Stimulated activated CD8-positive, alpha-beta memory T cell treated with anti-CD3 and anti-CD28 coated beads, Interleukin-12 subunit alpha, Interleukin-12 subunit beta, amount 100 ng/mL, for 24 hours (primary cell): ENCODE data around the gene KNSTRN.

Experiments
- DNase-seq: peaks from one replicate; pipeline ENCODE4 v3.0.0-alpha.2; 2020; ENCODE audit errors: extremely low read depth

Gene KNSTRN

DNA sequence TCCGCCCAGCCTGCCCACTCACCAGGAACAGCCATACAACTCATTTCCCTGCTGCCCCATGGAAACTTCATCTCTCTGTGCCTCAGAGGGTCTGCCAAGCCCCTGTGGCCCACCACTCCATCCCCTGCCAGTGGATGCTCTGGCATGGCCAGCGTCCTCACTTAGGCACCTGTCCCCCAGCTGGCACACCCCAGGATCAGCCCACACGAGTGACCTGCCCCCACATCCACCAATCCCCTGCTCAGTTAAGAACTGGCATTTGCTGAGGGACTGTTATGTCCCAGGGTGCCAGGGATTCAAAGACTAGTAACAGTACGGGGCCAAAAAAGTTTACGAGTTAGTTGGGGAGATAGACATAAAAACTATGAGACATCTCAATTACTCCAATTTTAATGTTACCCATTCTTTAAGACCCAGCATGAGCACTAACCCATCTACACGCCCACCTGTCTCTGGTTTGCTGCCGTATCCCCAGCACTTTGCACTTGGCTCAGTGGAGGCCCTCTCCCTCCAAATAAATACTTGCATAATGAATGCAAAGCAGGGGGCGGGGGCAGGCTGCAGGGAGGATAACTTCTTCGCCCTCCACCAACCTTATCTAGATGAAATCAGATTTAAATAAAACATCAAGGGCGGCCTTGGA lies 46.7 kb downstream of the KNSTRN start:
- no peak for DNase-seq

DNA sequence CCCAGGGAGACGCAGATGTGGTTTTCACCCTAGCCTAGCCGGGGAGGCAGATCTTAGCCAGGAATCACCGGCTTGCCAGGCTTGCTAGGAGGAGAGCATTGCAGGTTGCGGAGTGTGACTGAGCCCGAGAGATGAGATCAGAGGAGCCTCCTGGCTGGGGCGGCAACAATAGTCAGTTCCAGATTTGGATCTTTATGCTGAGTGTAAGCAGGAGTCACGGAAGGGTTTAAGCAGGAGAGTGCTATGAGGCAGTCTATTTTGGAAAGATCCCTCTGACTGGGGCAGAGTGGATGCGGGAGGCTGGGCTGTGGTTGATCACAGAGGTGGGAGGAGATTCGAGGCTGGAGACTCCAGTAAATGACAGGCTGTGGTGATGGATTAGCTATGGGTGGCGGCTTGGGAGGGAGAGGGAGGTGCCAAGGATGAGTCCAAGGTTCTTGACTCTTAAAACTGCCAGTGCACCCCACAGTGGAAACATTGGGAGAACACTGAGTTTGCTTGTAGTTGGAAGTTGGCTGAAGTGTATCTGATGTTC lies 47.8 kb downstream of the KNSTRN start:
- DNase-seq = no peak

DNA sequence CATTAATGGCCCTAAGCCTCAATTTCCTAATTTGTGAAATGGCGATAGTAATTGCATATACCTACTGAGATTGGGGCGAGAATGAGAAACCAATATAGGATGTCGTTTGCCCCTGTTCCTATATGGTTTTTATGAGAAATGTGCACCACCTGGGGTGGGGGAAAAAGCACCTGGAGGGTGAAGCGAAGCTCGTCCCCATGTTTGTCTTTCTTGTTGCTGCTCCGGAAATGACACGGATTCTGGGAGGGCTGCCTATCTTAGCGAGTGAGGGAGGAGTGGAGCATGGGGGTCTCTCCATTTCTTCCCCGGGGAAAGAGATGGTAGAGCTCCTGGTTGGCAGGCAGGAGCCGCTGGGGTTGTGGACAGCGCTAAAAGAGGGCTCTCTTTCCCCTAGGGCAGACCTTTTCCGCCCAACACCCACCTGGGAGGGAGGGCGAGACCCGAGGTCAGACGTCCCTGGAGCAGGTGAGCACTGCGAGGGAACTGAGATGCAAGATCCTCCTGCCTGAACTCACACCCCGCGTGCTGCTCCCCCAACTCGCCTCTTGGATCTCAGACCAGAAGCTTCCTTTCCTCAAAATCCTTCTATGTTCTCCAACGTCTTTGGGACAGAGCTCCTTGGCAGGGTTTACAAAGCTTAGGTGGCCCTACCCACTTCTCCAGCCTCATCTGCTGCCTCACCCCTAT lies 52.6 kb downstream of the KNSTRN start:
- DNase-seq = no peak

DNA sequence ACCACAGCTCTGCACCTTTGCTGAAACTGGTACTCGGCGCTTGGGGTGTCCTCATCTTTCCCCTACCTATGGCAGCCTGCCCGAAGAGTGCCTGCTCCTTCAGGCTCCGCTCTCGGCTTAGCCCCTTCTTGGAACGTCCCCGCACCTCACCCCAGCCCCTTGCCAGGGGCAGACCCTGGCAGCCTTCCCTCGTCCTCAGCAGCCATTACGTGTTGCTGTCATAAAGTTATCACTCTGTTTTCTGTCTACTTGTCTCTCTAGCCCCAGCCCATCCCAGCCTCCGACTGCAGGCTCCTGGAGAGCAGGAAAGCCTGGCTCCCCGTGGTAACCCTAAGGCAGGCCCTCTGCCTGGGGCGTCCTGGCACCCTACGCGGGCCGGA lies 53.2 kb downstream of the KNSTRN start:
- no peak for DNase-seq

DNA sequence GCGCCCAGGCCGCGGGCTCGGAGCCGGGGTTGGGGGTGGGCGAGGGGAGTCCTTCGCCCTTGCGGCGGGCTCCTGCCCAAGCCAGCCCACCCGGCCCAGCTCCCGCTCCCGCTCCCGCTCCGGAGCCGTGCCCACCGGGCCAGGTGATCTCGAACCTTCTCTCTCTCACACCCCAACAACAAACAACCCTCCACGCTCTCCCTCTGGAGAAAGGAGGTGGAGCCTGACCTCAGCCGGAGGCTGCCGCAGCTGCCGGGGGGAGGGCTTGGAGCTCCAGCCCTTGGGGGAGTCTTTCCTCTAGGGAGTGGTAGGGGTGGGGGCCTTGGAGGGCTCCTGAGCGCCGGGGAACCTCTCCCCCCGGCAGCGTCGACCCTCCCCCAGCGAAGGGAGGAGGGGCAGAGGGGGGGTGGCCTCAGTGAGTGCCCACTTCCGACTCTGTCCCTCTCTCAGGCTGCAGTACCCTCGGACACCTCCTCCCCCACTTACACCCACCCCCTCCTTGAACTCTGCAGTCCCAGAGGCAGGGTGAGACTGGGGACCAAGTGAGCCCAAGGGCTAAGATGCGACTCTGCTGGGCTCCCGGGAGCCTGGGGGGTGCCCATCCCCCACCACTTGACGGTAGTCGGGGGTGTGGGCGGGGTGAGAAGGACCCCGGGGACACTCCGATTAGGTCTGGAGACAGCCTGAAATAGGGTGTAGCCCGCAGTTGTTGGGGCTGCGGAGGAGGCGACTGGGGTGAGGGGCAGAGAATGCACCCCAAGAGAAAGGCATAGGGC lies 53.8 kb downstream of the KNSTRN start:
- no peak for DNase-seq

DNA sequence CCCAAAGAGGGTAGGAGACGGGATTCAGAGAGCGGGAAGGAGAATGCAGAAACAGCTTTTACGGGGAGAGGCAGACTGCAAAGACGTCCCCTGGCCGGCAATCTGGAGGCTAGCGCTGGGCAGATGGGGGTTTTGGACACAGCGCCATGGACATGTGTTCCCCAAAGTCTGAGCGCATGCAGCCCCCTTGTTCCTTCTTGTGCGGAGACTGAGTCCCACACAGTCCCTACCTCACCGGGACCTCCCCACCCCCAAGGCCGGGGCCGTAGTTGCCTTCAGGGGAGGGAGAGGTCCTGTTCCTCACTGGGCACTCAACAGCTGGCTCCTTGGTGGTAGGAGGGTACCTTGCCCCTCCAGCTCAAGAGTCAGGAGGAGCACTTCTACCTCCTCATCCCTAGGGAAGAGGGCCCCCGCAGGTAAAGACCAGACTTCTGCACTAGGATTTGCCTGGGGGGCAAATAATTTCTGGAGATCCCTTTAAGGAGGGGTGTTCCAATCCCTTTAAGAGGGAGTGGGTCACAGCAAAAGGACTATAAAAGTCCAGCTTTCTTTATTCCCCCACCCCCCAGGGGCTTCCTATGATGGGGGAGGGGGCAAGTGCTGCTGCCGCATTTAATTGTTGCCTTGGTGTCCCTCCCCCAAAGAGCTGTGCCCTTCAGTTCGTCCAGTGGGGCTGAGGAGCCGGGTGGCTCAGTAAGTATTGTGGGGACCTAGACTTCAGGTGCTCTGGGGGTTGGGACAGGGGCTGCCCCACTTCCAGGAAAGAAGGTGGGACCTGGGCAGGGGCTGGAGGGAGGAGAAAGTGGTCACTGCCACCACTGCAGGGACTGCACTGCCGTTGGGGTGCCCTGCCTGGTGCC lies 54.6 kb downstream of the KNSTRN start:
- no peak for DNase-seq

DNA sequence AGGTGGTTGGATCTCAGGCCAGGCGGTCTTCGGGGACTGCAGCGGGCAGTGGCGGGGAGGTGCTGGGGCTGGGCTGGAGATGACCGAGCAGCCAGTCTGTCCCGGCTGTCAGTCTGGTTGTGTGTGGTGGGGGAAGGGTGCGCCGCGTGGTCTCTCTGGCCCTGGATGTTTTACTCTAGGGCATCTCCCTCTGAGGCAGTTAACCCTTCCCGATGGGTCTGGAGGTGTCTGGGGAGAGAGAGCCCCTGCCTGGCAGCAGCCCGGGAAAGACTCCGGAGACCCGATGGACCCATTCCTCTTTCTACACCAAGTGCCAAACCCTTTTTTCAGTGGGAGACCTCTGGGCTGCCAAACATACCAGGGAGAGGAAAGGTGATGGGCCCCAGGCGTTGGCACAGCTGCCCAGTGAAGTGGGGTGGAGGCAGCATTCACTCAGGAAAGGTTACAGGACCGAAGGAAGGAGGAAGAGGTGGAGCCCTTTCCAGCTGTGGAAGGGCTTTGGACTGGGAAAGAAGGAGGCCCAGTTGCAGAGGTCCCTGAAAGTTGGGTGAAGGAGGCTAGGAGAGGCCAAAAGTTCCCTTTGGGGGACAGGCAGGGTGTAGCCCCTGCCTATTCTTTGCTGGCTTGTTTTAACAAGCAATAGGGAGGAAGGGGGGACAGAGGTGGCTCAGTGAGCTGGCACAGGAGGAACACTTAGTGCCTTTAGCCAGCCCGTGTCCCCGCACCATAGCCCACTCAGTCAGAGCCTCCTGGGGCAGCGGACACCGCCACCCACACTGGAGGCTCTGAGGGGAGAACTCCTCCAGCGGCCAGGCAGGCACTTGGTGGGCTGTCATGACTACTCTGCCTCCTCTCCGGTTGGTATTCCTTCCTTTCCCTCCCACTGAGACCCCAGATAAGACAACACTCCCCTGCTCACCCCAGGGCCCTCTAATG lies 55.5 kb downstream of the KNSTRN start:
- no peak for DNase-seq

DNA sequence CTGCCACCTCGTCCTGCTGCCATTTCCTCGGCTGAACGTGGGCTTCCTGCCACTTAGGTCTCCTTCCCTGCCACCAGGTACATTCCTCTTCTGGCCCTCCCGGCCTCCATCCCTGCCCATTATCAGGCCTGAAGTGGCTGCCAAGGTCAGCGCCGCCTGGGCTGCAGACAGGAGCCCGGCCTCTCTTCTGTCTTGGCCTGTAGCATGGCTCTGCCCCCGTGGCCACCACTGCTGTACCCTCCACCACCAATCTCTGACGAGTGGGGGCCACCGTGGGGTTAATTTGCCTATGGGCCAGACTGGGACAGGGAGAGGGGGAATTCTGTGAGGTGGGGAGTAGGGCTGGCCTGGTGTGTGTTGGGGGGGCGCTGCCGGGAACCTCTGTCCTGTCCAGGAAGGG lies 56.2 kb downstream of the KNSTRN start:
- DNase-seq = no peak

DNA sequence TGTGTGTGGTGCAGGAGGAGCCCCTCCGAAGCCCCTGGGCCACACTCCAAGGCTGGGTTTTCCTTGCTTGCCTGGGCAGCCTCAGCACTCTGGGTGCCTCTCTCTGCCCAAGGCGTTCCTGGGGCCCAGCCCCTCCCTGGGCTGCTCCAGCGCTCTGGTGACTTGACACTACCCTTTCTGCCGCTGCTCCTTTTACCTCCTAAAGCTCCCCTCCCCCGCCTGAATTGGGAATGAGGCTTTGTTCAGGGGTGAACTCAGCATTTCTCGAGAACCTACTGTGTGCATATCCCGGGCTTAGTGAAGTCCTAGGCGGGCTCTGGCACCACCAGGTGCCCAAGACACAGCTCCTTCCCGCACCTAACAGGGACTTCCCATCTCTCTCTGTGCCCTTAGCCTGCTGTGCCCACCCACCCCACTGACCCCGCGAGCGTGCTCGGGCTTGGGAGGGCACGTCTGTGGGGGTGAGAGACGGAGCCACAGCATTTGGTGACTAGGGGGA lies 57.0 kb downstream of the KNSTRN start:
- no peak for DNase-seq

DNA sequence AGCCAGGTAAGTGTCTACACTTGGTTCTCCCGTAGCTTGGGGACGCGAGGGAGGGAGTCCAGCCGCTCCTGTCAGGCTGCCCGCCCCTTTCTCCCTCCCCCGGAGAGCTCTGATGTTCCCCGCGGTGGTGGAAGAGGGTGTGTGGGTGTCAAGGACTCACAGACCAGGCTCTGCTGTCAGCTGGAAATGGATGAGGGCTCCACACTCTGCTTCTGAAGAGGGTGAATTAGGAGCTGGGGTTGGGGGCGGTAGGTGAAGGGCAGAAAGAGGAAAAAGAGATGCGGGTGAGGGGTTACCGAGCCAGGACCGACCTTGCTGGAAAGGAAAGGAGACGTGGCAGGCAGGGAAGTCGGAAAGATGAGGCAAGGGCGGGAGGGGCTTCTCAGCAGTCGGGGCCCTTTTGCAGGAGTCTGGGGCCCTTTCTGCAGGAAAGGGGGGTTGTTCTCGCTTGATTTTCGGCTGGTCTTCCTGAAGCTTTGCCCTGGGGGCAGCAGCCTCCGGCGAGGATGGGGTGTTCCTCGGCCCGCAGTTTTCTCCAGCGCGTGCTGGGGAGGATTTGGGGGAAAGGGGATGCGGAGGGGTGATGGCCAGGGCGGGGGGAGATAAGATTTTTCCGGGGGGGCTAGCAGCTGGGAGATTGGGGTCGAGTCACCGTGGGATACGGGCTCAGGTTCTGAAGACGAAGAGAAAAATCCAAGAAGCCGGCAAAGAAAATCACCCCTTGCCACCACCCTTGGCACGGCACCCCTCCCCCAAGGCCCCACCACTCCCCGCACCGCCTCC lies 57.6 kb downstream of the KNSTRN start:
- no peak for DNase-seq

DNA sequence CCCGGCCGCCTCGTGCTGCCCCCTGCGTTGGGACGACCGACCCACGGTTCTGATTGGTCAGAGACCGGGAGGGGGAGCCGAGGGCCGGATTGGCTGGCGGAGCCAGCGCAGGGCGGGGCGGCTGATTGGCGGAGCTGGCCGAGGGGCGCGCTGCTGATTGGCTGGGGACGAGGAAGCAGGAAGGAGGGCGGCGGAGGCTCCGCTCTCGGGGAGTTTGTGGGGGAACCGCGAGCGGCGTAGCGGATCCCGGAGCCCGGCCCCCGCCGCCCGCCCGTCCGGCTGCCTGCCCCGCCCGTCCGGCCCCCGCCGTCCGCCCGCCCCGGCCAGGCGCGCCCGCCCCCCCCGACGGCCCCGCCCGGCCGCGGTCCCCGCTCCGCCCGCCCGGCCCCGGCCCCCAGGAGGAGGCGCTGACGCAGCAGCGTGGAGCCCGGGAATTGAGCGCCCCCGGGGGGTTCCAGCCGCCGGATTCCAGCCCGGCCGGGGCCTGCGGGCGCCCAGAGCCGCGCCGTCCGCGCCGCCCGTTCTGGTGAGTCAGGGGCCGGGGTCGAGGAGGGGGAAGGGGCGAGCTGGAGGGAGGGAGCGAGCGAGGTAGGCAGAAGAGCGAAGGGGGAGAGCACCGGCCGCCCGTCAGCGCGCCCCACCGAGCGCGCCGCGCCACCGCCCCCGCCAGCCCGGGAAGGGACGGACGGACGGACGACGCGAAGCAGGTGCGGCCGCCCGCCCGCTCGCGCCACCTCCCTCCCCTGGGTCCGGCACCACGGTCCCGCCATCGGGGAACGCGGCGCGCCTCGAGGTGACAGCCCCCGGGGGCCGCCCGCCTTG lies 58.4 kb downstream of the KNSTRN start, which contains the start of gene BAHD1:
TSS of gene BAHD1 (plus strand) at position 211 of the 822 bp plus-strand sequence. CDS start 17,512 bp downstream, outside the sequence.
- DNase-seq = peak; percentile 89

DNA sequence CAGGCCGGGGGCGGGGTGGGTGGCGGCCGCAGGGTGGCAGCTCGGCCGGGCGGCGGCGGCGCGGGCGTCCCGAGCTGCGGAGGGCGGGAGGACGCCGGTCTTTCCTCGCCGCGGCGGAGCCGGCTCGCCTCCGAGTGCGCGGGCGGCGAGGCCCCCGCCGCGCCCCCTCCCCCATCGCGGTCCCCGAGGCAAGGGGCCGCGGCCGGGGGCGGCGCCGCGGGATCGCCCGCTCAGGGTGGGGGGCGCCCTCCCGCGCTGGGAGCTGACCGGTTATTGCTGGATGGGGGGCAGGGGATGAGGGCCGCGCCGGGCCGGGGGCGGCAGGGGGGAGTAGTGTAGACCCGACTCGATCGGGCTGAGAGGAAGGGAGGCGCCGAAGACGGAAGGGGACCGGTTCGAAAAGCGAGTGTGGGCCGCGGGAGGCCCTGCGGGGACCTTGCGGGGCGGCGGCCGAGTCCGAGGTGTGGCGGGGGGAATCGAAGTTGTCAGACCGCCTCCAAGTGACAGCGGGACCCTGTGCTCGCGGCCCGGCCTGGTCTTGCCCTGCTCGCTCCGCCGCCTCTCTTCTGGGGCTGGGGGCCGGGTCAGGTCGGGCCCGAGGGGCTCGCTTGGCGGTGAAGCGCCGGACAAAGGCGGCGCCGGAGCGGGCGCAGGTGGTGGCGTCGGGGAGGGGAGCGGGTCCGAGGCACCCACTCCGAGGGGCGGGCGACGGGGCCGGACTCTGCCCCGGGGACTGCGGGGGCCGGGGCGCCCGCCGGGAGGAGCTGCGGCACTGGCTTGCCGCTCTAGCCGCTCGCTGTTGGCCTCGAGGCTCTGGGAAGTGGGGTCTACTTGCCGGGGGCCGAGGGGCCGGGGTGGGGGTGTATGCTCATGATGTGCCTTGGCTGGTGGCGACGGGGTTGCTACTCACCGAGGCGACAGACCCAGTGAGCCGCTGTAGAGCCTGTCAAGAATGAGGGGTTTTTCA lies 59.3 kb downstream of the KNSTRN start:
- DNase-seq = no peak

DNA sequence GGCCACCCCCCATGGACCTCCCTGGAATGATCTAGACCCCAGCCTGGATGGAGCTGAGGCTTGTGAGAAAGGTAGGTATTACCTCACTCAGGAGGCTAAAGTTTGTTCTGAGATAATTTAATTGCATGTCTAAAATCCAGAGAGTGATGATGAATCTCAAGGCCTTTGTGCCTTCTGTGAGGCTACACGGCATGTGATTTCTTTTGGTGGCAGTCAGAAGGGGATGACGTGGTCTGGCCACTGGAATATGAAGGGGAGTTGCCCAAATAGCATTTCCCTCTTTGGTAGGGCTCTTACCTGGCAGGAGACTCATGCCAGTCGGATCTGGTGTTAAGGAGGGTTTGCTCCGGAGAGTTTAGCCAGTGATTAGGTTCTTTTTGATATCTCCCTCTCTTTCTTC lies 60.7 kb downstream of the KNSTRN start:
- no peak for DNase-seq

DNA sequence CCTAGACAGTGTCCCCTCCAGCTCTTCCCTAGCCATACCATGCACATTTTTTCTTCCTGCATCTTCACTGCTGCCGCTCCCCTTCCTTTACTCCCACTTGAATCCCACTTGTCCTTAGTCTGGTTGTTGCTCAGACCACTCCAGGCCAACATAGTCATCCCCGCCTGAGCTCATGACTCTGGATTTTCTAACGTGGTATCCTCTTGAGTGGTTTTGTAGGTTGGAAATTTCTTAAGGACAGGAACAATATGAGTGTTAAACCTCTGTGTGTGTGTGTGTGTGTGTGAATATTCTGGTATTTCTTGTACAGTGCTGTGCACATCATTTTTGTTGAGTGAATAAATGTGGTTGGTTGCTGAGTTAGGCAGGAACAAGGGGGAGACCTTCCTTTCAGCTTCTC lies 61.3 kb downstream of the KNSTRN start:
- no peak for DNase-seq
